GM06990 (cell line): ENCODE measurements around the gene CACHD1.

Source experiments
- DNase-seq: peaks from one replicate; pipeline ENCODE4 v3.0.0-alpha.2; 2011; ENCODE audit not compliant: insufficient read length; ENCODE audit errors: extremely low read depth
- H3K27me3 ChIP-seq: replicated peaks from 2 replicates; pipeline ENCODE4 v1.6.0; 2011; ENCODE audit warnings: low read length; ENCODE audit not compliant: control insufficient read depth, insufficient read depth
- H3K36me3 ChIP-seq: 2 replicates; pipeline ENCODE4 v1.5.1; 2011; ENCODE audit warnings: low read length; ENCODE audit not compliant: control insufficient read depth, insufficient read depth
- H3K4me3 ChIP-seq: replicated peaks from 2 replicates; pipeline ENCODE4 v1.5.1; 2011; ENCODE audit warnings: low read depth, mild to moderate bottlenecking, control low read depth, low read length
- TF ChIP-seq, protein P1 (sequence below): IDR thresholded peaks from 2 replicates; pipeline ENCODE4 v1.5.1; 2011; ENCODE audit warnings: low read length, control low read depth, mild to moderate bottlenecking, inconsistent platforms; ENCODE audit not compliant: insufficient read depth, poor library complexity, severe bottlenecking

The CACHD1 gene

DNA sequence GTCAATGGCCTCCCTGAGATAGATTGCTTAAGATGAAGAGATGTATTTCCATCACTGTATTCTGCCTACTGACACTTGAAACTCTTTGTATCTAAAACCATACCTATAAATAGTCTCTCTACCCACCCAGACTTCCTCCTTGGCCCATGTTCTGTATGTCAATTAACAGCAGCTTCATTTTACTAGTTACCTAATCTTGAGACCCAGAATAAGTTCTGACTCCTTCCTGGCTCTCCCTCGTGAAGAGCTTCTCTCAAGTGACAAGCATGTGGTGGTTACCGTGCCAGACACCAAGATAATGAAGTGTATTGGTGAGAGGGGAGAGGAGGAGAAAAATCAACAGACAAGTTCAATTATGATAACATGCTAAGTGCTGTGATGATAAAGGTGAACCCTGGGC lies 146.1 kb downstream of the CACHD1 start:
- DNase-seq = no peak
- Histone ChIP-seq H3K4me3 (no peak overlapping the region), H3K27me3 (no peaks in the 10 kb centered on the region; the same call in 1 of the 2 replicates), H3K36me3 (no peaks in the 10 kb centered on the region)
- TF ChIP-seq, protein P1, sequence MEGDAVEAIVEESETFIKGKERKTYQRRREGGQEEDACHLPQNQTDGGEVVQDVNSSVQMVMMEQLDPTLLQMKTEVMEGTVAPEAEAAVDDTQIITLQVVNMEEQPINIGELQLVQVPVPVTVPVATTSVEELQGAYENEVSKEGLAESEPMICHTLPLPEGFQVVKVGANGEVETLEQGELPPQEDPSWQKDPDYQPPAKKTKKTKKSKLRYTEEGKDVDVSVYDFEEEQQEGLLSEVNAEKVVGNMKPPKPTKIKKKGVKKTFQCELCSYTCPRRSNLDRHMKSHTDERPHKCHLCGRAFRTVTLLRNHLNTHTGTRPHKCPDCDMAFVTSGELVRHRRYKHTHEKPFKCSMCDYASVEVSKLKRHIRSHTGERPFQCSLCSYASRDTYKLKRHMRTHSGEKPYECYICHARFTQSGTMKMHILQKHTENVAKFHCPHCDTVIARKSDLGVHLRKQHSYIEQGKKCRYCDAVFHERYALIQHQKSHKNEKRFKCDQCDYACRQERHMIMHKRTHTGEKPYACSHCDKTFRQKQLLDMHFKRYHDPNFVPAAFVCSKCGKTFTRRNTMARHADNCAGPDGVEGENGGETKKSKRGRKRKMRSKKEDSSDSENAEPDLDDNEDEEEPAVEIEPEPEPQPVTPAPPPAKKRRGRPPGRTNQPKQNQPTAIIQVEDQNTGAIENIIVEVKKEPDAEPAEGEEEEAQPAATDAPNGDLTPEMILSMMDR = no peak

DNA sequence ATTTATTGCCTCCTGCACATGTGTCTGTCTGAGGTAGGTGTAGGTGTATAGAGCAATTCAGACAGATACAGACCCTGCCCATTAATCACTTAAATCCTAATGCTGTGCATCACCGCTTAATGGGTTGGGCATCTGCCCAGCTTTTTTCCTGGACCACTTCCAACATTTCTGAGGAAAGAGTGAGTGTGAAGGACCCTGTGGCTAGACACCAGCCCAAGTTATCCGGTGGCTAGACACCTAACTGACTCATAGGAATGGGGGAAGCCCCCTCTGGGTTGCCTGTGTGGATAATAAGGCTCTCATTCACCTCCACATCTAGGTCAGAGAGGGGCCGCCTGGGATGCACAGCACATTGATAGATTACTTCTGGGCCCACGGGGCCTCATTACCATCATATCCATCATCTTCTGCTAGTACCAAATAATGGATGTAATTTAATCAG lies 153.8 kb downstream of the CACHD1 start:
- Histone ChIP-seq H3K36me3 (no peaks in the 10 kb centered on the region), H3K27me3 (no peaks in the 10 kb centered on the region), H3K4me3 (no peak overlapping the region)
- TF ChIP-seq, protein P1 = no peak
- no peak for DNase-seq

DNA sequence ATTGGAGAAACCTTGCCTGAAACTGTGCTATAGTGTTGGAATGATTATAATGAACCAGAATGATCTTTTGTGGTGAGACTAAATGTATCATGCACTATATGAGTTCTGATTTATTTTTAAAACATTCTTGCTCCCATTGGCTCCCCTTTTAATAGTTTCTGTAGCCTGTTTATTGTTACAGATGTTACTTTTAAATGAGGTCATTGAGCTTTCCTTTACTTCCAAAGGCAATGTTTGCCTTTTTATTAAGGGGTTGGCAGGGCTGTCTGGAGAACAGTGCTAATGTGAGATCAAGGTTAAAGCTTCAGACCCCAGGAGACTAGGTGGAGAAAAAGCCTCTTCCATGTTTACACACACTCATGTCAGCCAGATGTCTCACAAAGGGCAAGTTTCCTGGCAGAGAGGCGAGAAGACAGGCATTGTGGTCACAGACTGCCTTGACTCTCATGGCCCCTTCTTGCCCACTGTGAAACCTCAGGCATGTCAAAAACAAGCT lies 154.3 kb downstream of the CACHD1 start:
- H3K4me3 ChIP-seq = no peak overlapping the region
- DNase-seq = no peak
- no peaks in the 10 kb centered on the region for H3K36me3 ChIP-seq
- no peaks in the 10 kb centered on the region for H3K27me3 ChIP-seq
- TF ChIP-seq, protein P1 = no peak

DNA sequence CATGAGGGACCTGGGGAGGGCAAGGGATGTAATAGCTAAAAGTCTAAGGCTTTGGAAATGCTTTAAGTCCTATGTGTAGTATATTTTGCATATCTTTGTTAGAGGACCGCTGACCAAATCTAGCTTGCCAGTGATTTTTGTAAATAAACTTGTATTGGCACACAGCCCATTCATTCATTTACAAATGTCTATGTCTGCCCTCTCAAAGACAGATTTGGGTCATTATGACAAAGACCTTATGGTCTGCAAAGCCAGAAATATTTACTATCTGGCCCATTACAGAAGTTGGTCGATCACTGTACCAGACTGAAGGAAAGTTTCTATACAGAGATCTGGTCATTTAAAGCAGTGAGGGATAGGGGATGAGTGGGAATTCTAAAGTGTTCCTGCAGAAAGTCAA lies 154.9 kb downstream of the CACHD1 start:
- no peak for DNase-seq
- TF ChIP-seq, protein P1 = no peak
- Histone ChIP-seq H3K36me3 (no peaks in the 10 kb centered on the region), H3K4me3 (no peak overlapping the region), H3K27me3 (no peaks in the 10 kb centered on the region)

DNA sequence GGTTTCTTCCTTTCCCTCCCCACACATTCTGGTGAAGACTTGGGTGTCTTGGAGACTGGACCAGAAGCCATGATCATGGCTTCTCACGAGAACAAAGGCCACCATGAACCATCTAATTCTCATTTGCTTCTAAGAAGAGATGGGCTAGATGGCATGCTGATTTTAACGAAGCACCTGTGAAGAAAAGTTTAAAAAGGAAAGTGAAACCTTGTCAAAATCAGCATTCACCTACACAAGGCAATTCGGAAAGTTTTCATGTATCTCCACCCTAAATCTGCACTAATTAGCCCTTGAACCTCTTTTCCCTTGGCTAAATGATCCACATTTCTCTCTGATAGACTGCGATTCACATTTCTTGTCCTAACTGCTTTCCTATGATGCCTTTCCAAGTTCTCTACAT lies 160.7 kb downstream of the CACHD1 start:
- TF ChIP-seq, protein P1 = no peak
- no peak for DNase-seq
- Histone ChIP-seq H3K4me3 (no peak overlapping the region), H3K27me3 (no peaks in the 10 kb centered on the region), H3K36me3 (no peaks in the 10 kb centered on the region)
